Measurements from ENCODE around the gene TOMM22.
A peak's percentile ranks its signal among the peaks of the same experiment; 100 is the strongest.

The TOMM22 gene

GRCh38 chr22:38674888-38675287 is 6.9 kb upstream of the TOMM22 start:
- Histone ChIP-seq H3K9ac (ENCODE audit: low read depth, low read length) (no peak overlapping the region), H3K4me1 (ENCODE audit: insufficient read depth, low read length) (no peaks in the 10 kb centered on the region), H3K9me3 (ENCODE audit: control insufficient read depth, insufficient read depth, low read length) (no peaks in the 10 kb centered on the region), H3K36me3 (ENCODE audit: insufficient read depth, low read length) (no peaks in the 10 kb centered on the region; the same call in 1 of the 2 replicates)

GRCh38 chr22:38675833-38676232 is 5.9 kb upstream of the TOMM22 start:
- no peak overlapping the region for H3K9ac ChIP-seq (ENCODE audit: low read depth, low read length)
- H3K36me3 ChIP-seq (ENCODE audit: insufficient read depth, low read length): no peaks in the 10 kb centered on the region; the same call in 1 of the 2 replicates
- no peaks in the 10 kb centered on the region for H3K4me1 ChIP-seq (ENCODE audit: insufficient read depth, low read length)

GRCh38 chr22:38684895-38685294 is 3.1 kb downstream of the TOMM22 start:
- no peaks in the 10 kb centered on the region for H3K4me1 ChIP-seq (ENCODE audit: insufficient read depth, low read length)
- 0 out of 2 replicates have a peak, but pooled peaks cover 4% of the 10 kb centered on the region for H3K9me3 ChIP-seq (ENCODE audit: control insufficient read depth, insufficient read depth, low read length)
- H3K9ac ChIP-seq (ENCODE audit: low read depth, low read length): no peak overlapping the region
- H3K36me3 ChIP-seq (ENCODE audit: insufficient read depth, low read length): peaks cover 12% of the 10 kb centered on the region

More at GRCh38 chr22:38675833-38676232, 5.9 kb upstream of the TOMM22 start:
- H3K9me3 ChIP-seq (ENCODE audit: control insufficient read depth, insufficient read depth, low read length): no peaks in the 10 kb centered on the region

- Histone ChIP-seq H3K9ac (ENCODE audit: low read depth, low read length) (no peak overlapping the region), H3K4me1 (ENCODE audit: insufficient read depth, low read length) (no peaks in the 10 kb centered on the region), H3K9me3 (ENCODE audit: control insufficient read depth, insufficient read depth, low read length) (0 out of 2 replicates have a peak, but pooled peaks cover 4% of the 10 kb centered on the region), H3K36me3 (ENCODE audit: insufficient read depth, low read length) (peaks cover 12% of the 10 kb centered on the region)
Observed at GRCh38 chr22:38685761-38686160, 4.0 kb downstream of the TOMM22 start.

- H3K9me3 ChIP-seq (ENCODE audit: control insufficient read depth, insufficient read depth, low read length): no peaks in the 10 kb centered on the region
Observed at GRCh38 chr22:38689651-38690050, 7.9 kb downstream of the TOMM22 start.

GRCh38 chr22:38694049-38694448 is 12.3 kb downstream of the TOMM22 start:
- H3K4me1 ChIP-seq (ENCODE audit: insufficient read depth, low read length): peaks cover 26% of the 10 kb centered on the region
- peaks cover 8% of the 10 kb centered on the region; the same call in 1 of the 2 replicates for H3K36me3 ChIP-seq (ENCODE audit: insufficient read depth, low read length)
- no peak overlapping the region for H3K9ac ChIP-seq (ENCODE audit: low read depth, low read length)
- no peaks in the 10 kb centered on the region for H3K9me3 ChIP-seq (ENCODE audit: control insufficient read depth, insufficient read depth, low read length)

More at GRCh38 chr22:38689651-38690050, 7.9 kb downstream of the TOMM22 start:
- H3K36me3 ChIP-seq (ENCODE audit: insufficient read depth, low read length): peaks cover 12% of the 10 kb centered on the region
- H3K9ac ChIP-seq (ENCODE audit: low read depth, low read length): no peak overlapping the region
- no peaks in the 10 kb centered on the region for H3K4me1 ChIP-seq (ENCODE audit: insufficient read depth, low read length)

GRCh38 chr22:38694940-38695339 is 13.2 kb downstream of the TOMM22 start:
- Histone ChIP-seq H3K36me3 (ENCODE audit: insufficient read depth, low read length) (peaks cover 8% of the 10 kb centered on the region; the same call in 1 of the 2 replicates), H3K4me1 (ENCODE audit: insufficient read depth, low read length) (peaks cover 31% of the 10 kb centered on the region), H3K9ac (ENCODE audit: low read depth, low read length) (no peak overlapping the region), H3K9me3 (ENCODE audit: control insufficient read depth, insufficient read depth, low read length) (no peaks in the 10 kb centered on the region)

GRCh38 chr22:38696606-38697424 is 15.1 kb downstream of the TOMM22 start:
- Histone ChIP-seq H3K36me3 (ENCODE audit: insufficient read depth, low read length) (peaks cover 3% of the 10 kb centered on the region; the same call in 1 of the 2 replicates), H3K9ac (ENCODE audit: low read depth, low read length) (no peak overlapping the region), H3K4me1 (ENCODE audit: insufficient read depth, low read length) (peaks cover 31% of the 10 kb centered on the region), H3K9me3 (ENCODE audit: control insufficient read depth, insufficient read depth, low read length) (no peaks in the 10 kb centered on the region)

- H3K36me3 ChIP-seq (ENCODE audit: insufficient read depth, low read length): peaks cover 3% of the 10 kb centered on the region; the same call in 1 of the 2 replicates
- H3K9me3 ChIP-seq (ENCODE audit: control insufficient read depth, insufficient read depth, low read length): no peaks in the 10 kb centered on the region
- H3K4me1 ChIP-seq (ENCODE audit: insufficient read depth, low read length): peaks cover 31% of the 10 kb centered on the region
- peak overlapping the region; percentile 13; the same call in 1 of the 2 replicates for H3K9ac ChIP-seq (ENCODE audit: low read depth, low read length)
Observed at GRCh38 chr22:38697425-38698089, 15.8 kb downstream of the TOMM22 start.

- Histone ChIP-seq H3K36me3 (ENCODE audit: insufficient read depth, low read length) (no peaks in the 10 kb centered on the region), H3K4me1 (ENCODE audit: insufficient read depth, low read length) (peaks cover 36% of the 10 kb centered on the region), H3K9ac (ENCODE audit: low read depth, low read length) (peak overlapping the region; percentile 98; the same call in 1 of the 2 replicates)
Observed at GRCh38 chr22:38698407-38699094, 16.8 kb downstream of the TOMM22 start.

GRCh38 chr22:38699143-38699542 is 17.4 kb downstream of the TOMM22 start:
- Histone ChIP-seq H3K36me3 (ENCODE audit: insufficient read depth, low read length) (no peaks in the 10 kb centered on the region), H3K4me1 (ENCODE audit: insufficient read depth, low read length) (peaks cover 36% of the 10 kb centered on the region), H3K9ac (ENCODE audit: low read depth, low read length) (peak overlapping the region; percentile 98; the same call in 1 of the 2 replicates), H3K9me3 (ENCODE audit: control insufficient read depth, insufficient read depth, low read length) (no peaks in the 10 kb centered on the region)

More at GRCh38 chr22:38698407-38699094, 16.8 kb downstream of the TOMM22 start:
- H3K9me3 ChIP-seq (ENCODE audit: control insufficient read depth, insufficient read depth, low read length): no peaks in the 10 kb centered on the region

- peak overlapping the region; percentile 98; the same call in 1 of the 2 replicates for H3K9ac ChIP-seq (ENCODE audit: low read depth, low read length)
- H3K9me3 ChIP-seq (ENCODE audit: control insufficient read depth, insufficient read depth, low read length): no peaks in the 10 kb centered on the region
- no peaks in the 10 kb centered on the region for H3K36me3 ChIP-seq (ENCODE audit: insufficient read depth, low read length)
- peaks cover 39% of the 10 kb centered on the region for H3K4me1 ChIP-seq (ENCODE audit: insufficient read depth, low read length)
Observed at GRCh38 chr22:38699784-38700183, 18.0 kb downstream of the TOMM22 start.

- Histone ChIP-seq H3K36me3 (ENCODE audit: insufficient read depth, low read length) (no peaks in the 10 kb centered on the region), H3K4me1 (ENCODE audit: insufficient read depth, low read length) (peaks cover 41% of the 10 kb centered on the region), H3K9ac (ENCODE audit: low read depth, low read length) (peak overlapping the region; percentile 98), H3K9me3 (ENCODE audit: control insufficient read depth, insufficient read depth, low read length) (no peaks in the 10 kb centered on the region)
Observed at GRCh38 chr22:38700270-38700788, 18.6 kb downstream of the TOMM22 start.
